DND-41 (cell line): Measurements from ENCODE around the gene GNAO1.

Source experiments
- ATAC-seq: fragments of 200-7000 bp; cut with Tn5 transposase; 3 replicates; pipeline ENCODE4 v1.9.1; 2021; ENCODE audit warnings: low read depth; ENCODE audit not compliant: insufficient read depth
- DNase-seq: peaks from one replicate; pipeline ENCODE4 v3.0.0-alpha.2; 2020
- H2AFZ ChIP-seq: 2 replicates; pipeline ENCODE4 v1.6.0; 2012; ENCODE audit warnings: low read depth, low read length
- H3K27ac ChIP-seq: 2 replicates; pipeline ENCODE4 v1.5.1; 2012; ENCODE audit warnings: low read length, inconsistent platforms
- H3K27me3 ChIP-seq: fragments of 200-600 bp; sonication (generic); 2 replicates; pipeline ENCODE4 v1.6.0; 2012; ENCODE audit warnings: low read length, mild to moderate bottlenecking, inconsistent platforms; ENCODE audit not compliant: insufficient read depth, poor library complexity
- H3K36me3 ChIP-seq: 2 replicates; pipeline ENCODE4 v1.5.1; 2012; ENCODE audit warnings: low read length, inconsistent platforms; ENCODE audit not compliant: insufficient read depth
- H3K4me1 ChIP-seq: 2 replicates; pipeline ENCODE4 v1.5.1; 2012; ENCODE audit warnings: mild to moderate bottlenecking, low read length; ENCODE audit not compliant: insufficient read depth
- H3K4me2 ChIP-seq: 2 replicates; pipeline ENCODE4 v1.6.0; 2012; ENCODE audit warnings: mild to moderate bottlenecking, moderate library complexity, low read length, inconsistent platforms; ENCODE audit not compliant: insufficient read depth
- H3K4me3 ChIP-seq, 2 experiments: fragments of 200-600 bp in 1 of 2; shearing (Covaris generic) in 1 of 2; 2 replicates each; pipeline ENCODE4 v1.5.1; 2012 to 2016; ENCODE audit warnings: inconsistent platforms in 2 of 2, low read length in 2 of 2, mild to moderate bottlenecking in 2 of 2, low read depth in 1 of 2, moderate library complexity in 1 of 2
- H3K79me2 ChIP-seq: 2 replicates; pipeline ENCODE4 v1.6.0; 2012; ENCODE audit warnings: low read length, inconsistent platforms; ENCODE audit not compliant: insufficient read depth
- H3K9ac ChIP-seq: 2 replicates; pipeline ENCODE4 v1.6.0; 2012; ENCODE audit warnings: low read depth, mild to moderate bottlenecking, inconsistent platforms, low read length, moderate library complexity
- H3K9me3 ChIP-seq: 2 replicates; pipeline ENCODE4 v1.5.1; 2012; ENCODE audit warnings: low read length, moderate library complexity, mild to moderate bottlenecking, inconsistent platforms; ENCODE audit not compliant: insufficient read depth, severe bottlenecking
- H4K20me1 ChIP-seq: 2 replicates; pipeline ENCODE4 v1.6.0; 2012; ENCODE audit warnings: low read length; ENCODE audit not compliant: insufficient read depth
- CTCF ChIP-seq: IDR thresholded peaks from 2 replicates; pipeline ENCODE4 v1.5.1; 2012; ENCODE audit warnings: borderline replicate concordance, low read length, moderate library complexity, mild to moderate bottlenecking; ENCODE audit not compliant: poor library complexity, severe bottlenecking; ENCODE audit errors: extremely low read depth
- EZH2 ChIP-seq: IDR thresholded peaks from 3 replicates; pipeline ENCODE4 v1.6.1; 2012; ENCODE audit warnings: borderline replicate concordance, low read depth, mild to moderate bottlenecking, moderate library complexity, low read length, inconsistent platforms; ENCODE audit not compliant: severe bottlenecking

The GNAO1 gene

GRCh38 chr16:56336711-56337110 lies 145.4 kb downstream of the GNAO1 start:
- DNase-seq (no peak), ATAC-seq (no peak)
- no peak overlapping the region for H2AFZ ChIP-seq
- no peak overlapping the region for H3K27ac ChIP-seq
- no peak overlapping the region for H3K9ac ChIP-seq
- H3K4me3 ChIP-seq: no peak overlapping the region
- no peak overlapping the region for H3K4me2 ChIP-seq
- H4K20me1 ChIP-seq: peaks cover 11% of the 10 kb centered on the region
- H3K36me3 ChIP-seq: peaks cover 64% of the 10 kb centered on the region
- H3K79me2 ChIP-seq: no peaks in the 10 kb centered on the region
- no peaks in the 10 kb centered on the region for H3K4me1 ChIP-seq
- TF ChIP-seq CTCF (no peak), EZH2 (no peak)
- no peaks in the 10 kb centered on the region for H3K9me3 ChIP-seq
- no peaks in the 10 kb centered on the region for H3K27me3 ChIP-seq

GRCh38 chr16:56337131-56337857 lies 146.0 kb downstream of the GNAO1 start:
- Histone ChIP-seq H3K9ac (no peak overlapping the region), H3K79me2 (no peaks in the 10 kb centered on the region), H3K27me3 (no peaks in the 10 kb centered on the region), H3K36me3 (peaks cover 64% of the 10 kb centered on the region), H3K4me2 (no peak overlapping the region), H3K4me1 (no peaks in the 10 kb centered on the region), H3K27ac (no peak overlapping the region), H4K20me1 (peaks cover 11% of the 10 kb centered on the region; the same call in 1 of the 2 replicates), H3K4me3 (no peak overlapping the region), H2AFZ (no peak overlapping the region), H3K9me3 (no peaks in the 10 kb centered on the region)
- no peak for TF ChIP-seq EZH2
- TF ChIP-seq CTCF: no peak
- ATAC-seq (no peak), DNase-seq (no peak)

GRCh38 chr16:56337858-56338325 lies 146.6 kb downstream of the GNAO1 start:
- Histone ChIP-seq H3K9me3 (no peaks in the 10 kb centered on the region), H3K27ac (no peak overlapping the region), H3K4me1 (no peaks in the 10 kb centered on the region), H3K4me2 (no peak overlapping the region), H4K20me1 (peaks cover 11% of the 10 kb centered on the region; the same call in 1 of the 2 replicates), H3K9ac (no peak overlapping the region), H3K36me3 (peaks cover 68% of the 10 kb centered on the region), H3K4me3 (no peak overlapping the region), H3K79me2 (no peaks in the 10 kb centered on the region), H2AFZ (no peak overlapping the region), H3K27me3 (no peaks in the 10 kb centered on the region)
- ATAC-seq (no peak), DNase-seq (no peak)
- TF ChIP-seq EZH2 (no peak), CTCF (no peak)
